ENCODE data around the gene NOTCH1.

The NOTCH1 gene

GRCh38 chr9:136455043-136456002 is 90.5 kb downstream of the NOTCH1 start:
- Histone ChIP-seq H3K4me3 (ENCODE audit: low read length) (no peak overlapping the region), H3K9me3 (replicated peaks; ENCODE audit: insufficient read depth, low read length) (no peaks in the 10 kb centered on the region), H3K9ac (ENCODE audit: low read length) (no peak overlapping the region), H3K27ac (ENCODE audit: low read length) (no peak overlapping the region), H3K4me1 (ENCODE audit: low read length) (no peaks in the 10 kb centered on the region), H3K9me2 (replicated peaks; ENCODE audit: insufficient read depth, low read length) (no peaks in the 10 kb centered on the region), H3F3A (ENCODE audit: insufficient read depth, low read length) (no peaks in the 10 kb centered on the region), H3K4me2 (ENCODE audit: low read depth, low read length) (no peak overlapping the region), H4K20me1 (ENCODE audit: insufficient read depth, low read length) (no peaks in the 10 kb centered on the region), H2AFZ (ENCODE audit: low read length) (no peak overlapping the region), H3K36me3 (replicated peaks; ENCODE audit: insufficient read depth, low read length) (peaks cover 4% of the 10 kb centered on the region; the same call in 1 of the 2 replicates), H3K27me3 (replicated peaks; ENCODE audit: insufficient read depth, low read length) (no peaks in the 10 kb centered on the region), H3K79me2 (ENCODE audit: low read length) (no peaks in the 10 kb centered on the region)
- no peak for DNase-seq
- TF ChIP-seq EZH2 (optimal IDR thresholded peaks at IDR 0.05; ENCODE audit: low read depth, low read length) (no peak), EZH2phosphoT487 (IDR thresholded peaks at IDR 0.05; ENCODE audit: low read length) (no peak), CTCF (IDR thresholded peaks at IDR 0.05; ENCODE audit: low read length) (no peak)

DNA sequence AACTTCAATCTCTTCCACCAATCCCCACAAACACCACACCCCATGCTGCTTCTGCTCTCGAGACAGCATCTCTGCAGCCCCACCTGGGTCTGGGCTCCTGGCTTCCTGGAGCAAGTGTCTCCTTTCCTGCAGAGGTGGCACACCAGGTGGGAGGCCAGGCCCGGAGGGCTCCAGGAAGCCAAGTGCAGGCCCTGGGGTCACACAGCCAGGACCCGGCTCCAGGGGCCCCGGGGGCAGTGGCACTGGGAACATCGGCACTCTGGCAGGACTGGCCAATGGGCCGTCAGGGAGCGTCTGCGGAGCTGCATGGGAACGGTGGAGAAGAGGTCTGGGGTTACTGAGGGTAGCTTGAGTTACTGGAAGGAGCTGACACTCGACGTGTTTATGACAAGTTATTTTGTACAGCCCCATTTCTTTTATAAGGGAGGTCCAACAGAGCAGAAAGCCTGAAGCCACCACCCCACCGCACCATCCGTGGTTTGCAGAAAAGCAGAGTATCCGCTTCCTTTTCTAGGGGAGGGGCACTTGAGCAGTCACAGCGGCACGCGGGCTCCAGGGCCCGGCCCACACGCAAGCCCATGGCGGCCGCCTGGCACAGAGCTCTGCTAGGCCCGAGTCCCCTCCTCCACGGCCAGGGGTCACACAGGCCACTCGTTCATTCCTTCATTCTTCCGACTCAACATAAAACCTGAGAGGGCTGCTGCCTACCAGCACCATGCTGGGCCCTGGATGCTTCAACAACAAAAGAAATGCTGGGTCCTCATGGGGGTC is 91.6 kb downstream of the NOTCH1 start:
- Histone ChIP-seq H3K9ac (ENCODE audit: low read length) (no peak overlapping the region), H2AFZ (ENCODE audit: low read length) (no peak overlapping the region), H3K27ac (ENCODE audit: low read length) (no peak overlapping the region), H3K4me1 (ENCODE audit: low read length) (no peaks in the 10 kb centered on the region), H3K4me3 (ENCODE audit: low read length) (no peak overlapping the region), H3K9me2 (replicated peaks; ENCODE audit: insufficient read depth, low read length) (no peaks in the 10 kb centered on the region), H4K20me1 (ENCODE audit: insufficient read depth, low read length) (no peaks in the 10 kb centered on the region), H3K36me3 (replicated peaks; ENCODE audit: insufficient read depth, low read length) (peaks cover 4% of the 10 kb centered on the region; the same call in 1 of the 2 replicates), H3K9me3 (replicated peaks; ENCODE audit: insufficient read depth, low read length) (no peaks in the 10 kb centered on the region), H3K4me2 (ENCODE audit: low read depth, low read length) (no peak overlapping the region), H3K27me3 (replicated peaks; ENCODE audit: insufficient read depth, low read length) (no peaks in the 10 kb centered on the region), H3K79me2 (ENCODE audit: low read length) (no peaks in the 10 kb centered on the region), H3F3A (ENCODE audit: insufficient read depth, low read length) (no peaks in the 10 kb centered on the region)
- DNase-seq, result no peak
- TF ChIP-seq EZH2 (optimal IDR thresholded peaks at IDR 0.05; ENCODE audit: low read depth, low read length), result no peak
- no peak for TF ChIP-seq CTCF (IDR thresholded peaks at IDR 0.05; ENCODE audit: low read length)
- TF ChIP-seq EZH2phosphoT487 (IDR thresholded peaks at IDR 0.05; ENCODE audit: low read length), result no peak

- no peaks in the 10 kb centered on the region for H3K9me2 ChIP-seq (replicated peaks; ENCODE audit: insufficient read depth, low read length)
- no peaks in the 10 kb centered on the region for H3F3A ChIP-seq (ENCODE audit: insufficient read depth, low read length)
- no peak for DNase-seq
- no peak overlapping the region for H3K9ac ChIP-seq (ENCODE audit: low read length)
- H4K20me1 ChIP-seq (ENCODE audit: insufficient read depth, low read length), result no peaks in the 10 kb centered on the region
- TF ChIP-seq EZH2phosphoT487 (IDR thresholded peaks at IDR 0.05; ENCODE audit: low read length) (no peak), EZH2 (optimal IDR thresholded peaks at IDR 0.05; ENCODE audit: low read depth, low read length) (no peak), CTCF (IDR thresholded peaks at IDR 0.05; ENCODE audit: low read length) (no peak)
- H3K4me1 ChIP-seq (ENCODE audit: low read length), result no peaks in the 10 kb centered on the region
- no peak overlapping the region for H3K4me2 ChIP-seq (ENCODE audit: low read depth, low read length)
- no peak overlapping the region for H2AFZ ChIP-seq (ENCODE audit: low read length)
- H3K9me3 ChIP-seq (replicated peaks; ENCODE audit: insufficient read depth, low read length), result no peaks in the 10 kb centered on the region
- peaks cover 4% of the 10 kb centered on the region; the same call in 1 of the 2 replicates for H3K36me3 ChIP-seq (replicated peaks; ENCODE audit: insufficient read depth, low read length)
- no peaks in the 10 kb centered on the region for H3K79me2 ChIP-seq (ENCODE audit: low read length)
- no peak overlapping the region for H3K27ac ChIP-seq (ENCODE audit: low read length)
- no peak overlapping the region for H3K4me3 ChIP-seq (ENCODE audit: low read length)
- H3K27me3 ChIP-seq (replicated peaks; ENCODE audit: insufficient read depth, low read length), result no peaks in the 10 kb centered on the region
These were observed 92.5 kb downstream of the NOTCH1 start for GRCh38 chr9:136453326-136453725.
